Activated T-helper 9 cell treated with anti-CD3 and anti-CD28 coated beads, Interleukin-2, amount 50 U/mL, for 16 hours (primary cell): ENCODE measurements around the gene SMYD3.

ENCODE experiments used
- DNase-seq: peaks from one replicate; pipeline ENCODE4 v3.0.0-alpha.2; 2020; ENCODE audit warnings: low read depth

SMYD3 gene

GRCh38 chr1:246515390-246516005 lies 8.4 kb upstream of the SMYD3 start:
- DNase-seq: no peak

- no peak for DNase-seq
Observed at GRCh38 chr1:246513619-246514343, 6.7 kb upstream of the SMYD3 start.

DNA sequence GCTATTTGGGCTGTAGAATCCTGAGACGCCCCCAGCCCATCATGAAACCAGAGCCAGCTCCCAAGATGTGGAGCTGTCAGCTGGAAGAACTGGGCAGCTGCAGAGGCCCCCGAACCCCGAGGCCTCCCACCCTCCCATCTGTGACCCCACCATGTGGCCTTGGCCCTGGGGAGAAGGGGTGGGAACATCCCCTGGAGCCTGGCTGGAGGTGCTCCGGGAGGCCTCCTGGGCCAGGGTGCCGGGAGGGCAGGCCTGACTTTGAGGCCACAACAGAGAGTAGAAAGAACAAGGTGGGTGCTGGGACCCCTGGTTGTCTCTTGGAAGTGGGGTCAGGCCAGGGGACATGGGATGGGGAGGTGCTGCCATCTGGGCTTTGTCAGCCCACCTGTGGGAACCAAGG lies 6.0 kb upstream of the SMYD3 start:
- DNase-seq: no peak

DNA sequence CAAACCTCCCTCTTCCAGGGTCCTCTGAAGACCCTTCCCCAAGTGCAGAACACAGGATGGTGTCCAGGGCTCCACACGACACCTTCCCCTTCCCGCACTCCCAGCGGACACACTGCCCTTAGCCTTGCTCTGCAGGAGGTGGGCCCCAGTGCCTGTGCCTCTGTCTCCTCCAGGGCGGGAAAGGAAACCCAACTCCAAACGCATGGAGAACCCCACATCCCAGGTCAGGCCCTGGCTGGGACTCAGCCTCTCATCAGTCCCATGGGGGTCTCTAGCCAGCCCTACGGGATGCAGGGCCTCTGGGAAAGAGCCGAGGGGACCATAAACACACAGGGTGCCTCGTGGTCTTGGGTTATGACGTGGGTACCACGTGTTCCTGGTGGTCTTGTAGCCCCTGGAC lies 5.6 kb upstream of the SMYD3 start:
- no peak for DNase-seq

- DNase-seq: no peak
Observed at GRCh38 chr1:246512230-246512629, 5.2 kb upstream of the SMYD3 start.

DNA sequence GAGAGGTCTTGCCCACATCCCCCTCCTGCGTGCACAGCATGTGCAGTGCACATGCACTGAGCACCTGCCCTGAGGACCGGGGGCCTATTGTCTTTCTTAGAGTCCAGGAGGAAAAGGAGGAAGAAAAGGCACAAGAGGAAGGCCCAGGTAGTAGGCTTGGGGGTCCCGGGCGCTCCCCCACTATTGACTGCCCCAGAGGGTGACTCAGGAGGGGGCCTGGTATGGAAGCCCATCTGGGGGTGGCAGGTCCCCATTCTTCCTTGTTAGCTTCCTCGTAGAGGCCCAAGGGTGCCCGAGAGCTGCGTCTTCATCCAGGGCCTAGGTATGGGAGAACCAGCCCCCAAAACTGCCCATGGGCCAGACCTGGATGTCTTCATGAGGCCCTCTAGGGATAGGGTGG lies 4.1 kb upstream of the SMYD3 start:
- no peak for DNase-seq

- no peak for DNase-seq
Observed at GRCh38 chr1:246510147-246511030, 3.3 kb upstream of the SMYD3 start.

- DNase-seq: no peak
Observed at GRCh38 chr1:246508897-246509688, 2.0 kb upstream of the SMYD3 start.

DNA sequence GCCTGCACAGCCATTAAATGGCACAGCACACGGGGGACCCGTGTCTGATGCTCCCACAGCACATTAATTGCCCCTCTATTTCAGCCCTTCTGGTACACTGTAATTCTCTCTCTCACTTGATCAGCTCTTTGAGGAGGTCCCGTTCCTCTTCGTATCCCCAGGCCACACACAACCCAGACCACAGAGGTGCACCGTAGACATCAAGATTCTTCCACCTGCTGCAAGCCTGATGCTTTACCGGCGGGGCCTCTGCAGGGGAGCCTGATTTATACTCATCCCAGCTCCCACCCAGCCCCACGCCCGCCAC lies 759 bp downstream of the SMYD3 start:
- no peak for DNase-seq

- no peak for DNase-seq
Observed at GRCh38 chr1:246503341-246503740, 3.7 kb downstream of the SMYD3 start.

DNA sequence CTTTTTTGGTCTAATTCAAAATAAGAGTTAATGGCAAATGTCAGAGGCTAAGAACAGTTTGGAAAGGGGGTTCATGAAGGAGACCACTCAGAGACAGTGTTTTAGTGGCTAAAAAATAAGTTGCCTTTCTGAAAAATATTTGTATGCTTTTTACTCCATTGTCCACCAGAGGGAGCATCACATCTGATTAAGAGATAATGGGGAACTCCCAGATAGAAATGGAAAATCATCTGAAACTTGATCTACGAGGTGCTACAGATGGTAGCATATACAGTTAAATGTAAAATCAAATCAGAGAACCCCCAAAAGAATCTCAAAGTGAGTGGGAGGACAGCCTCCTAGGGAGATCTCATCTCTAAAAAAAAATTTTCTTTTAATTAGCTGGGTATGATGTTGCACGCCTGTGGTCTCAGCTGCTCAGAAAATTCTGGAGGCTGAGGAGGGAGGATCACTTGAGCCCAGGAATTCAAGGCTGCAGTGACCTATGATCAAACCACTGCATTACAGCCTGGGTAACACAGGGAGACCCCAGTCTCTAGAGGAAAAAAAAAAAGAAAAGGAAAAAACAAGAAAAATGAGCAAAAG lies 9.7 kb downstream of the SMYD3 start:
- DNase-seq: no peak

DNA sequence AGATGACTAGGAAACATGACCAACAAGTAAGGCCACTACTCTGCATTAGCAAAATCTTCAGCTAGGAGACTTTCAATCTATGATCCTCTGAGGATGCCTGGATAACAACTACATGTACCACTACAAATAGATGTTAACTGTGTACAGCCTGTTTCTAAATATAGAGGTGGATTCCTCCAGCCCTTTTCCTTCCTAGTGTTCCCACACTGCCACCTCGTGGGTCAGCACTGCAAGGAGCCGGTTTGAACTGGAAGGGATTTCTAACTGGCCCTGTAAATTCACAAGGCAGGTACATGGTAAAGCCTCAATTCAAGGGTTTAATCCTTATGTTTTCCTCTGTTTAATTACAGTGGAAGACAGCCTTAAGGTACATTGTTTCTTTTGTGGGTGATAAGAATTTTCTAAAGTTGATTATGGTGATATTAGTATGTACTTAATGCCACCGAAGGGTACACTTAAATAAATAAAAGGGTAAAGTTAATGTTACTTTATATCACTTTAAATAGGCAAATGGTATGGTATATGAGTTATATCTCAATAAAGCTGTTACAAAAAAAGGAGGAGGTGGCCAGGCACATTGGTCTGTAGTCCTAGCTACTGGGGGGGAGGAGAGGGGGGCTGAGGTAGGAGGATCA lies 14.4 kb downstream of the SMYD3 start:
- no peak for DNase-seq

DNA sequence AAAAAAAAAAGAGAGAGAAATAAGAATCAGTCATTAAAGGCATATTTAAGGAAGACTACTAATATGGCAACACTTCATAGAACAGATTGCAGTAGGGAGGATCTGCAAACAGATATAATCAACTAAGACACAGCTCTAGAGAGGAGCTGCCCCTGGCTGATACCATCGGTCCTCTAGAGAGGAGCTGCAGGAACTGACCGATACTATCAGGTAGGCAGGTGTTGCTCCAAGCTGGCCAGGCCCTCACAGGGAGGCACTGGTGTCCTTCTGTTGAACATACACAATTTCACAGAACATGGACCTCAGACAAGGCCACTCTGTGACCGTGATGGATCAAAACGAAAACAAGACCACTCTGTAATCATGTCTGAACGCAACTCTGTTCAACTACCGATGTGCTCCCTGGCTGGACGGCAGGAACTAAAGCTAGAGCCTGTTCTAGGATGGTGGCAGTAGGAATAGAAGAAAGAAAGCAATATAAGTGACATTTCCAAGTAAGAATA lies 15.5 kb downstream of the SMYD3 start:
- no peak for DNase-seq

GRCh38 chr1:246488674-246489073 lies 18.4 kb downstream of the SMYD3 start:
- DNase-seq: no peak

DNA sequence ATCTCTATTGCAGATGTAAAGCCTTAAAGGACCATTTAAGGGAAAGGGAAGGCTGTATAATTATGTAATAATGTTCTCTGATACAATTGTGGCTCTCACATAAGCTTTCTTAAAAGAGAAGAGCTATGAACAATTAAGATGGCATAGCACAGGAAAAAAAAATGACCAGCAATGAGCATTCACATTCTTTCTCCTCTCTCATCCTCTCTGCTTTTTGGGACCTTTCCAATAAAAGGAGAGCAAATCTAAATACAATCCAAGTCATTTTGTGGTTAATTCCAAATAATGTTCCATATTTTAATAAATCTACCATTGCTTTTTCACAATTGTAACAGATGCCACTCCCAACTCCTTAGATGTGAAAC lies 23.5 kb downstream of the SMYD3 start:
- DNase-seq: no peak

- DNase-seq: no peak
Observed at GRCh38 chr1:246482805-246483568, 24.1 kb downstream of the SMYD3 start.

DNA sequence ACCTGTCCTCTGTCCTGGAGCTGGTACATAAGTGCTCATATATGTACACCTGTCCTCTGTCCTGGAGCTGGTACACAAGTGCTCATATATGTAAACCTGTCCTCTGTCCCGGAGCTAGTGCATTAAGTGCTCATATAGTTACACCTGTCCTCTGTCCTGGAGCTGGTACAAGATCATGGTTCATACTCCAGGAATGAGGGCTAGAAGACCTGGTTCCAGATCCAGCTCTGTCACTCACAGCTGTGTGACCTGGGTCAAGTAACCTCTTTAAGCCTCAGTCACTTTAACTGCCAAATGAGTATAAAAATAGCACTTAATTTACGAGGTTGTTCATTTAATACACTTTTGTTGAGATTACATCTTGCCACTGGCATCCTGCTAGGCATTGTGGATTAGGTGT lies 28.0 kb downstream of the SMYD3 start:
- no peak for DNase-seq

DNA sequence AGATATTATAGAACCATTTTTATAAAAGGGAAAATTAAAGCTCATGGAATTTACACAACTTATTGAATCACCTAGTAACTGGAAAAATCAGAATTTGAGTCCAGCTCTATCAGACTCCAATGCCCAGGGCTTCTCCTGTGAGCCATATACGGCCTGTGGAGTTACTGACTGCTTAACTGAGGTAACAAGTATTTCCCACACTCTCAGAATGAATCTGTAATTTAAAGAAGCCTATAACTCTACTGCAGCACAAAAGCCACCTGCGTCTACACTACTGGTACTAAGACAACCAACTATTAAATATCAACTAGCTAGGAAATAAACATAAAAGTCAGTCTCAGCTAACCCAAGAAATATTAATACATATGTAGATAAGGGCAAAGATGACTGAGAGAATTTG lies 29.4 kb downstream of the SMYD3 start:
- no peak for DNase-seq

- DNase-seq: no peak
Observed at GRCh38 chr1:246476771-246477170, 30.3 kb downstream of the SMYD3 start.

- DNase-seq: no peak
Observed at GRCh38 chr1:246471688-246472087, 35.4 kb downstream of the SMYD3 start.

DNA sequence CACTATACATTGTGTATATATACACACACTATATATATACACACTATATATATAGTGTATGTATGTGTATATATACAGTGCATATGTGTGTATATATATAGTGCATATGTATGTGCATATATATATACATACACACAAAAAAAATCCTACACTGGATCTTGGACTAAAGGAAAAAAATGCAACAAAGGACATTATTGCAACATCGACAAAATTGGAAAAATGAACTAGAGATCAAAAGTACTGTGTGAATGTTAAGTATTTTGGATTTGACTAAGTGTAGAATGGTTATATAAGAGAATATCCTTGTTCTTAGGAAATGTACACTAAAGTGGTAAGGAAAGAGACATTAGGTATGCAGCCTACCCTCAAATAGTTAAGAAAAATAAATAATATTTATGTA lies 36.5 kb downstream of the SMYD3 start:
- DNase-seq: no peak
